B cell (primary cell): ENCODE data around the gene ANKRD11. TPM values are rescaled to one million over a fixed set of nuclear protein-coding genes. Genes with fewer than 3 reads are reported as not detected.

Experiments used
- ATAC-seq: fragments of 200-7000 bp; cut with Tn5 transposase; one replicate; pipeline ENCODE4 v1.10.0; 2021; ENCODE audit warnings: low read depth, mild to moderate bottlenecking, moderate number of reproducible peaks, moderate library complexity
- CTCF ChIA-PET: fragments of 350-600 bp; sonication (Branson Sonifier 250); formaldehyde crosslinking; loops from one replicate; lab custom pipeline; 2021; ENCODE audit warnings: antibody characterized with exemption, inconsistent platforms; lab: Charles Lee
- POLR2A ChIA-PET: fragments of 350-600 bp; sonication (Branson Sonifier 250); formaldehyde crosslinking; loops from one replicate; lab custom pipeline; 2021; ENCODE audit warnings: antibody characterized with exemption; lab: Charles Lee
- DNase-seq: peaks from one replicate; pipeline ENCODE4 v3.0.0; 2013
- H2AFZ ChIP-seq: 2 replicates; pipeline ENCODE4 v1.6.1; 2012; ENCODE audit warnings: mild to moderate bottlenecking, low read depth, low read length; ENCODE audit not compliant: insufficient read depth, poor library complexity, severe bottlenecking
- H3K27ac ChIP-seq, 2 donors: 1 replicate in 1 of 2; 2 replicates in 1 of 2; pipeline ENCODE4 v1.5.1; 2012 to 2013; ENCODE audit warnings: low read length in 2 of 2, mild to moderate bottlenecking in 2 of 2, moderate library complexity in 1 of 2
- H3K27me3 ChIP-seq, 4 experiments: fragments of 200-600 bp in 1 of 4; sonication (generic) in 1 of 4; replicated peaks in 1 of 4; 1 replicate in 2 of 4; 2 replicates in 2 of 4; pipeline versions ENCODE4 v1.6.1 to v1.7.0; 2013 to 2016; ENCODE audit warnings: low read length in 3 of 4, mild to moderate bottlenecking in 2 of 4, mixed read lengths in 1 of 4, moderate library complexity in 1 of 4; ENCODE audit not compliant: insufficient read depth in 4 of 4, control insufficient read depth in 3 of 4; ENCODE audit errors: control extremely low read depth in 1 of 4
- H3K36me3 ChIP-seq, 2 experiments: replicated peaks in 1 of 2; 1 replicate in 1 of 2; 2 replicates in 1 of 2; pipeline versions ENCODE4 v1.6.1 to v1.7.1; 2013; ENCODE audit warnings: low read length in 1 of 2; ENCODE audit not compliant: insufficient read depth in 2 of 2, control insufficient read depth in 1 of 2; ENCODE audit errors: control extremely low read depth in 1 of 2, extremely low read depth in 1 of 2
- H3K4me1 ChIP-seq, 2 donors: fragments of 200-600 bp in 1 of 2; sonication (generic) in 1 of 2; 1 replicate in 1 of 2; 2 replicates in 1 of 2; pipeline versions ENCODE4 v1.5.1 to v1.6.1; 2013 to 2017; ENCODE audit warnings: low read length in 2 of 2; ENCODE audit not compliant: control insufficient read depth in 2 of 2, insufficient read depth in 2 of 2
- H3K4me2 ChIP-seq: replicated peaks from 2 replicates; pipeline ENCODE3; 2012; ENCODE audit warnings: mild to moderate bottlenecking, low read depth, low read length; ENCODE audit not compliant: poor library complexity, severe bottlenecking
- H3K4me3 ChIP-seq, 5 experiments: fragments of 200-600 bp in 1 of 5; sonication (generic) in 1 of 5; 1 replicate in 3 of 5; 2 replicates in 2 of 5; pipeline versions ENCODE4 v1.5.1 to v1.7.0; 2011 to 2016; ENCODE audit warnings: low read length in 4 of 5, mild to moderate bottlenecking in 4 of 5, low read depth in 2 of 5, control low read depth in 1 of 5, moderate library complexity in 1 of 5; ENCODE audit not compliant: insufficient read depth in 1 of 5; ENCODE audit errors: control extremely low read depth in 1 of 5, extremely low read depth in 1 of 5
- H3K79me2 ChIP-seq: fragments of 200-600 bp; sonication (generic); one replicate; pipeline ENCODE4 v1.6.0; 2016; ENCODE audit warnings: low read length; ENCODE audit not compliant: control insufficient read depth, insufficient read depth
- H3K9ac ChIP-seq: fragments of 200-600 bp; sonication (generic); 2 replicates; pipeline ENCODE4 v1.6.1; 2017; ENCODE audit warnings: mild to moderate bottlenecking, low read length, moderate library complexity
- H3K9me3 ChIP-seq, 3 donors: one replicate each; pipeline versions ENCODE4 v1.6.1 to v1.7.1; 2013; ENCODE audit warnings: low read length in 2 of 3; ENCODE audit not compliant: control insufficient read depth in 2 of 3, insufficient read depth in 1 of 3; ENCODE audit errors: control extremely low read depth in 1 of 3
- H4K20me1 ChIP-seq: 2 replicates; pipeline ENCODE4 v1.6.0; 2012; ENCODE audit warnings: mild to moderate bottlenecking, low read length; ENCODE audit not compliant: insufficient read depth, control insufficient read depth, poor library complexity, severe bottlenecking
- H3K27ac Mint-ChIP-seq: one replicate; pipeline ENCODE4 v1.8.0; 2021; ENCODE audit warnings: mixed read lengths
- H3K27me3 Mint-ChIP-seq: one replicate; pipeline ENCODE4 v1.8.0; 2021; ENCODE audit warnings: mixed read lengths
- H3K4me1 Mint-ChIP-seq: one replicate; pipeline ENCODE4 v1.8.0; 2021; ENCODE audit warnings: mixed read lengths
- H3K4me3 Mint-ChIP-seq: one replicate; pipeline ENCODE4 v1.8.0; 2021; ENCODE audit warnings: mixed read lengths
- H3K9me3 Mint-ChIP-seq: one replicate; pipeline ENCODE4 v1.8.0; 2022; ENCODE audit warnings: mixed read lengths; ENCODE audit not compliant: insufficient read depth
- EZH2 ChIP-seq: IDR thresholded peaks from 2 replicates; pipeline ENCODE4 v1.6.1; 2012; ENCODE audit warnings: borderline replicate concordance, low read depth, mild to moderate bottlenecking, moderate library complexity, low read length; ENCODE audit not compliant: insufficient read depth, poor library complexity, severe bottlenecking
- WGBS: methylation state at CpG from one replicate; pipeline ENCODE4 v1.1.5; 2013; ENCODE audit warnings: missing lambda C conversion rate; ENCODE audit not compliant: insufficient coverage; 5-methylcytosine and 5-hydroxymethylcytosine counted together
- intact Hi-C: fragments of 100-400 bp; cut with micrococcal nuclease; formaldehyde crosslinking; loops from one replicate; pipeline ENCODE4 v1.10.0; 2022
- polyA plus RNA-seq: library from polyadenylated mRNA; depleted of rRNA; stranded (reverse); fragments of >200 nt; gene quantifications from 2 replicates; pipeline ENCODE4 v1.2.3, GENCODE V29; 2012
- total RNA-seq, 2 donors: library from RNA; stranded (reverse); fragments of 120-200 nt in 1 of 2; gene quantifications; 1 replicate in 1 of 2; 2 replicates in 1 of 2; pipeline versions ENCODE4 v1.2.3 to v1.2.4, GENCODE V29; 2013 to 2022
- TF ChIP-seq, protein P1 (sequence below): fragments of 200-600 bp; IDR thresholded peaks from one replicate; pipeline ENCODE4 v1.8.0; 2022; ENCODE audit warnings: antibody characterized with exemption, mild to moderate bottlenecking

Gene ANKRD11
- total and polyA plus RNA-seq, 2 donors (not counting 1 experiment from before 2014, with no cell fraction given) = 67.9 to 314 TPM

DNA sequence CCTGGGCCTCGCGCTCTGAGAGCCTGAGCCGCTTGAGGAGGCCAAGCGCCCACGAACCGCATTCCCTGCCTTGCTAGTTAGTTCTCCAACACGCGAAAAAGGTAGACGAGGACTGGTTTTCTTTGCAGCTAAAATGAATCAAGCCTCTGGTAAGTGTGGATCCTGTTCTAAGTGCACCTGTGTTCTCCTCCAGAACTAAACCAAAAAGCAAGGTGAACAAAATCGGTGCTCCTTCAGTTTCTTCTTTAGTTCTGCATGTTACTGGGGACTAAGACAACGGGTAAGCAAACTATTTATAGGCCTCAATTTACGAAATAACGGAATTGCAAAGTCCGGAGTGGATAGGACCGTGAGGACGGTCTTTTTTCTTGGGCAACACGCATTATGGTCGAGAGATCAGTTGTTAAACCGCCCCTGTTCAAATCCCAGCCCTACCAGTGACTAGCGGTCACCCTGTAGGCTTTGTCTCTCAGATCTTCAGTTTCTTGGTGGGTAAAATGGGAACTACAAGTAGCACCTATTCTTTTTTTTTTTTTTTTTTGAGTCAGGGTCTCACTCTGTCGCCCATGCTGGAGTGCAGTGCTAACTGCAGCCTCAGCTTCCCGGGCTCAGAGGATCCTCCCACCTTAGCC, 993 bp upstream of the ANKRD11 start:
- H3K27me3 ChIP-seq = no peaks in the 10 kb centered on the region
- H3K36me3 ChIP-seq = peaks cover 0 to 9% of the 10 kb centered on the region in 2 experiments
- TF ChIP-seq, protein P1, sequence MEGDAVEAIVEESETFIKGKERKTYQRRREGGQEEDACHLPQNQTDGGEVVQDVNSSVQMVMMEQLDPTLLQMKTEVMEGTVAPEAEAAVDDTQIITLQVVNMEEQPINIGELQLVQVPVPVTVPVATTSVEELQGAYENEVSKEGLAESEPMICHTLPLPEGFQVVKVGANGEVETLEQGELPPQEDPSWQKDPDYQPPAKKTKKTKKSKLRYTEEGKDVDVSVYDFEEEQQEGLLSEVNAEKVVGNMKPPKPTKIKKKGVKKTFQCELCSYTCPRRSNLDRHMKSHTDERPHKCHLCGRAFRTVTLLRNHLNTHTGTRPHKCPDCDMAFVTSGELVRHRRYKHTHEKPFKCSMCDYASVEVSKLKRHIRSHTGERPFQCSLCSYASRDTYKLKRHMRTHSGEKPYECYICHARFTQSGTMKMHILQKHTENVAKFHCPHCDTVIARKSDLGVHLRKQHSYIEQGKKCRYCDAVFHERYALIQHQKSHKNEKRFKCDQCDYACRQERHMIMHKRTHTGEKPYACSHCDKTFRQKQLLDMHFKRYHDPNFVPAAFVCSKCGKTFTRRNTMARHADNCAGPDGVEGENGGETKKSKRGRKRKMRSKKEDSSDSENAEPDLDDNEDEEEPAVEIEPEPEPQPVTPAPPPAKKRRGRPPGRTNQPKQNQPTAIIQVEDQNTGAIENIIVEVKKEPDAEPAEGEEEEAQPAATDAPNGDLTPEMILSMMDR = peak; percentile 45
- TF ChIP-seq EZH2 = no peak
- no peaks in the 10 kb centered on the region for H3K27me3 Mint-ChIP-seq
- 2% methylated on average over 16 of the region's 22 CpGs for WGBS
- peak; percentile 61 for DNase-seq
- intact Hi-C loops = loop anchor here (2.0 kb wide), 3 partner anchors 15 to 377 kb away; no protein-coding TSS in a partner anchor
- ATAC-seq = no peak
- peaks cover 67% of the 10 kb centered on the region for H3K79me2 ChIP-seq
- ChIA-PET CTCF (interaction anchor here (1.2 kb wide), 1 partner anchor 17 kb away, joined by 4 read pairs; the partner anchor contains the start of gene SPG7), POLR2A (interaction anchor here (0.6 to 1.0 kb wide), 2 partner anchors 59 to 477 kb away, joined by 3 read pairs; no protein-coding TSS in a partner anchor)
- no peaks in the 10 kb centered on the region for H3K9me3 Mint-ChIP-seq
- H3K9ac ChIP-seq = peak overlapping the region; percentile 74
- peak overlapping the region; percentile 59 to 93 (median 86) for H3K4me3 ChIP-seq
- H3K4me1 Mint-ChIP-seq = peaks cover 48% of the 10 kb centered on the region
- peak overlapping the region; percentile 59 to 88 for H3K27ac ChIP-seq
- H3K4me3 Mint-ChIP-seq = peak overlapping the region; percentile 88
- H3K4me2 ChIP-seq = peak overlapping the region; percentile 86
- peak overlapping the region; percentile 91 for H3K27ac Mint-ChIP-seq
- peaks cover 57% of the 10 kb centered on the region for H4K20me1 ChIP-seq
- H2AFZ ChIP-seq = peak overlapping the region; percentile 82
- H3K9me3 ChIP-seq = no peaks in the 10 kb centered on the region
- peaks cover 33 to 39% of the 10 kb centered on the region in 2 donors for H3K4me1 ChIP-seq
